Lower lobe of right lung (tissue), 2 donors: ENCODE data around the gene ZBED1. TPM values are rescaled to one million over a fixed set of nuclear protein-coding genes. Genes with fewer than 3 reads are reported as not detected.
A peak's percentile ranks its signal among the peaks of the same experiment; 100 is the strongest.
"Not testable (repeated sequence)": the region's sequence is repeated elsewhere in the genome, so short reads cannot be mapped to it uniquely, and the experiment has no call there.

ENCODE experiments used
- ATAC-seq, 2 donors: fragments of 200-7000 bp; cut with Tn5 transposase; one replicate each; pipeline ENCODE4 v1.9.1; 2020 to 2022; ENCODE audit warnings: mild to moderate bottlenecking in 2 of 2, moderate library complexity in 2 of 2
- DNase-seq: peaks from one replicate; pipeline ENCODE4 v3.0.0-alpha.2; 2020
- H3K27ac ChIP-seq: fragments of 200-600 bp; one replicate; pipeline ENCODE4 v1.8.0; 2022
- H3K27me3 ChIP-seq: fragments of 200-600 bp; one replicate; pipeline ENCODE4 v1.8.0; 2022; ENCODE audit warnings: low read depth
- H3K36me3 ChIP-seq: fragments of 200-600 bp; one replicate; pipeline ENCODE4 v1.8.0; 2022; ENCODE audit warnings: mild to moderate bottlenecking
- H3K4me1 ChIP-seq: fragments of 200-600 bp; one replicate; pipeline ENCODE4 v1.8.0; 2022
- H3K4me3 ChIP-seq: fragments of 200-600 bp; one replicate; pipeline ENCODE4 v1.8.0; 2022; ENCODE audit warnings: mild to moderate bottlenecking
- H3K9me3 ChIP-seq: fragments of 200-600 bp; one replicate; pipeline ENCODE4 v1.8.0; 2022
- intact Hi-C: fragments of 100-400 bp; cut with DNase I; formaldehyde crosslinking; loops from one replicate; pipeline ENCODE4 v1.11.0; 2022
- total RNA-seq: library from RNA; stranded (reverse); fragmentation: NEBNext Ultra II Directional; extraction: Animal tissue kit (Norgen Biotek cat#: 25700); gene quantifications from one replicate; pipeline ENCODE4 v1.2.1, GENCODE V29; 2021
- TF ChIP-seq, protein P1 (sequence below): fragments of 200-600 bp; IDR thresholded peaks from one replicate; pipeline ENCODE4 v1.8.0; 2022; ENCODE audit warnings: antibody characterized with exemption, mild to moderate bottlenecking
- donor health status: DM: no; HTN: yes; CAD: no; lungs with severe emphysema.

ZBED1 gene
- total RNA-seq, 1 donor from 2014 or later = 46.3 TPM

DNA sequence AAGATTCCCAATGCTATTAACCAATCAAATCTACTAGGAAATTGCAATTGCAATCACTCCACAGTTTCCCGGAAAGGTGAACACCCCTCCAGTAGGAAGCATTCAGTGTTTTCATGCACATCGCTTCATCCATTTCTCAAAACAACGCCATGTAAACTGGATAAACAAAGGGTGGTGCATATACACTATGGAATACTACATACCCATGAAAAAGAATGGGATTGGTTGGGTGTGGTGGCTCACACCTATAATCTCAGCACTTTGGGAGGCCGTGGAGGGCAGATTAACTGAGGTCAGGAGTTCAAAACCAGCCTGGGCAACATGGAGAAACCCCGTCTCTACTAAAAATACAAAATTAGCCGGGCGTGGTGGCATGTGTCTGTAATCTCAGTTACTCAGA lies 29.1 kb downstream of the ZBED1 start:
- ATAC-seq = no peak

DNA sequence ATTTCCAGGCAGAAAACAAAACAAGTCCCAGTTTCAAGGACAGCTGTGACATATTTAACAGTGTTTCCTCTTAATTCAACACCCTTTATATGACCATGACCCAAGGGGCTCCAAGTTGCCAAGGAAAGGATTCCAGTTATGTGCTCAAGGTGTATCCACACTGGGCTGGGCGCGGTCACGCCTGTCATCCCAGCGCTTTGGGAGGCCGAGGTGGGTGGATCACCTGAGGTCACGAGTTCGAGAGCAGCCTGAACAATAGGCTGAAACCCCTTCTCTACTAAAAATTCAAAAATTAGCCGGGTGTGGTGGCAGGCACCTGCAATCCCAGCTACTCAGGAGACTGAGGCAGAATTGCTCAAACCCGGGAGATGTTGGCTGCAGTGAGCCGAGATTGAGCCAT lies 29.6 kb downstream of the ZBED1 start:
- H3K36me3 ChIP-seq, H3K4me1 ChIP-seq, H3K4me3 ChIP-seq, intact Hi-C loops, H3K27ac ChIP-seq, ATAC-seq, H3K9me3 ChIP-seq, H3K27me3 ChIP-seq: not testable (repeated sequence)
- peak; percentile 4 for DNase-seq

More for the DNA sequence above, 29.1 kb downstream of the ZBED1 start:
- H3K36me3 ChIP-seq = no peaks in the 10 kb centered on the region
- no peak for DNase-seq
- H3K9me3 ChIP-seq = no peaks in the 10 kb centered on the region
- no peak overlapping the region for H3K27ac ChIP-seq
- TF ChIP-seq, protein P1, sequence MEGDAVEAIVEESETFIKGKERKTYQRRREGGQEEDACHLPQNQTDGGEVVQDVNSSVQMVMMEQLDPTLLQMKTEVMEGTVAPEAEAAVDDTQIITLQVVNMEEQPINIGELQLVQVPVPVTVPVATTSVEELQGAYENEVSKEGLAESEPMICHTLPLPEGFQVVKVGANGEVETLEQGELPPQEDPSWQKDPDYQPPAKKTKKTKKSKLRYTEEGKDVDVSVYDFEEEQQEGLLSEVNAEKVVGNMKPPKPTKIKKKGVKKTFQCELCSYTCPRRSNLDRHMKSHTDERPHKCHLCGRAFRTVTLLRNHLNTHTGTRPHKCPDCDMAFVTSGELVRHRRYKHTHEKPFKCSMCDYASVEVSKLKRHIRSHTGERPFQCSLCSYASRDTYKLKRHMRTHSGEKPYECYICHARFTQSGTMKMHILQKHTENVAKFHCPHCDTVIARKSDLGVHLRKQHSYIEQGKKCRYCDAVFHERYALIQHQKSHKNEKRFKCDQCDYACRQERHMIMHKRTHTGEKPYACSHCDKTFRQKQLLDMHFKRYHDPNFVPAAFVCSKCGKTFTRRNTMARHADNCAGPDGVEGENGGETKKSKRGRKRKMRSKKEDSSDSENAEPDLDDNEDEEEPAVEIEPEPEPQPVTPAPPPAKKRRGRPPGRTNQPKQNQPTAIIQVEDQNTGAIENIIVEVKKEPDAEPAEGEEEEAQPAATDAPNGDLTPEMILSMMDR = no peak
- no peaks in the 10 kb centered on the region for H3K4me1 ChIP-seq
- no peak overlapping the region for H3K4me3 ChIP-seq
- no peaks in the 10 kb centered on the region for H3K27me3 ChIP-seq
- intact Hi-C loops = no loop called here

DNA sequence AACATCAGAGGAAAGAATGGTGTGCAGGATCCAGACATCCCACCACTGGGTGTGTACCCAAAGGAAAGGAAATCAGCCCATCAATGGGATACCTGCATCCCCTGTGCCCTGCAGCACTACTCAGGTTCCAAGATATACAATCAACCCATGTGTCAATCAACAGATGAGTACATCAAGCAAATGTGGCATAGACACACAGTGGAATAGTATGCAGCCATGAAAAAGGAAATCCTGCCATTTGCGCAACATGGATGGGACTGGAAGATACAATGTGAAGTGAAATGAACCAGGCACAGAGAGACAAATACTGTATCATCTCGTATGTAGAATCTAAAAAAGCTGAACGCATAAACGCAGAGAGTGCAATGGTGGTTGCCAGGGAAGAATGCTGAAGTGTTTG lies 30.9 kb downstream of the ZBED1 start:
- H3K36me3 ChIP-seq, H3K9me3 ChIP-seq, ATAC-seq, H3K27me3 ChIP-seq, H3K27ac ChIP-seq, DNase-seq, H3K4me1 ChIP-seq, intact Hi-C loops, H3K4me3 ChIP-seq: not testable (repeated sequence)

DNA sequence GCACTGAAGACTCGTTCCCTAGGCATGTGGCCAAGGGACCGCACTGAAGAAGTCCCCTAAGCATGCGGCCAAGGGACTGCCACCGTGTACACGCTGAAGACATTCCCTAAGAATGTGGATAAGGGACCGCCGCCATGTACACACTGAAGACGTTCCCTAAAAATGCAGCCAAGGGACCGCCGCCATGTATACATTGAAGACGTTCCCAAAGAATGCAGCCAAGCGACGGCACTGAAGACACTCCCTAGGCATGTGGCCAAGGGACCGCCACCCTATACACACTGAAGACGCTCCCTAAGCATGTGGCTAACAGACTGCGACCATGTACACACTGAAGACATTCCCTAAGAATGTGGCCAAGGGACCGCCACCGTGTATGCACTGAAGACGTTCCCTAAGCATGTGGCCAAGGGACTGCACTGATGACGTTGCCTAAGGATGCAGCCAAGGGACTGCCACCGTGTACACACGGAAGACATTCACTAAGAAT lies 31.5 kb downstream of the ZBED1 start:
- no peak overlapping the region for H3K4me3 ChIP-seq
- TF ChIP-seq, protein P1 = no peak
- ATAC-seq (no peak), DNase-seq (peak; percentile 24)
- H3K9me3 ChIP-seq = no peaks in the 10 kb centered on the region
- no peaks in the 10 kb centered on the region for H3K4me1 ChIP-seq
- H3K27ac ChIP-seq = no peak overlapping the region
- H3K36me3 ChIP-seq = no peaks in the 10 kb centered on the region
- H3K27me3 ChIP-seq = no peaks in the 10 kb centered on the region
- intact Hi-C loops = no loop called here

DNA sequence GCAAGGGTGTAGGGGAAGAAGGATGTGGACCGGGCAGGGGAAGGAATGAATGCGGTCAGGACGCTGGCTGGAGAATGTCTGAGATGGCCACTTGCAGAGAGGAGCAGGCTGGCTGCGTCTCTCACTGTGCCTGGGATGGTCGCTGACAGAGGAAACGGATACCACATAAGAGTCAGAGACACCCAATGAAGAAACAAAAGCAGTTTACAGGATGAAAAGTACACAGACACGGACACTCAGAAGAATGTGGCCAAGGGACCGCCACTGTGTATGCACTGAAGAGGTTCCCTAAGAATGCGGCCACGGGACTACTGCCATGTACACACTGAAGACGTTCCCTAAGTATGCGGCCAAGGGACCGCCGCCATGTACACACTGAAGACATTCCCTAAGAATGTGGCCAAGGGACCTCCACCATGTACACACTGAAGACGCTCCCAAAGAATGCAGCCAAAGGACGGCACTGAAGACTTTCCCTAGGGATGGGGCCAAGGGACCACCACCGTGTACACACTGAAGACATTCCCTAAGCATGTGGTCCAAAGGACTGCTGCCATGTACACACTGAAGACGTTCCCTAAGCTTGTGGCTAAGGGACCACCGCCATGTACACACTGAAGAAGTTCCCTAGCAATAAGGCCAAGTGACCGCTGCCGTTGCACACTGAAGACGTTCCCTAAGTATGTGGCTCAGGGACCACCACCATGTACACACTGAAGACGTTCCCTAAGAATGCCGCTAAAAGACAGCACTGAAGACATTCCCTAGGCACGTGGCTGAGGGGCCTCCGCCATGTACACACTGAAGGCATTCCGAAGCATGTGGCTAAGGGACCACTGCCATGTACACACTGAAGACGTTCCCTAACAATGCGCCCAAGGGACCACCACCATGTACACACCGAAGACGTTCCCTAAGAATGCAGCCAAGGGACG lies 32.2 kb downstream of the ZBED1 start:
- TF ChIP-seq, protein P1 = no peak
- Histone ChIP-seq H3K36me3 (no peaks in the 10 kb centered on the region), H3K27ac (no peak overlapping the region), H3K4me3 (no peak overlapping the region), H3K27me3 (no peaks in the 10 kb centered on the region), H3K4me1 (no peaks in the 10 kb centered on the region), H3K9me3 (no peaks in the 10 kb centered on the region)
- DNase-seq = peak; percentile 23
- ATAC-seq = no peak
- intact Hi-C loops = no loop called here

DNA sequence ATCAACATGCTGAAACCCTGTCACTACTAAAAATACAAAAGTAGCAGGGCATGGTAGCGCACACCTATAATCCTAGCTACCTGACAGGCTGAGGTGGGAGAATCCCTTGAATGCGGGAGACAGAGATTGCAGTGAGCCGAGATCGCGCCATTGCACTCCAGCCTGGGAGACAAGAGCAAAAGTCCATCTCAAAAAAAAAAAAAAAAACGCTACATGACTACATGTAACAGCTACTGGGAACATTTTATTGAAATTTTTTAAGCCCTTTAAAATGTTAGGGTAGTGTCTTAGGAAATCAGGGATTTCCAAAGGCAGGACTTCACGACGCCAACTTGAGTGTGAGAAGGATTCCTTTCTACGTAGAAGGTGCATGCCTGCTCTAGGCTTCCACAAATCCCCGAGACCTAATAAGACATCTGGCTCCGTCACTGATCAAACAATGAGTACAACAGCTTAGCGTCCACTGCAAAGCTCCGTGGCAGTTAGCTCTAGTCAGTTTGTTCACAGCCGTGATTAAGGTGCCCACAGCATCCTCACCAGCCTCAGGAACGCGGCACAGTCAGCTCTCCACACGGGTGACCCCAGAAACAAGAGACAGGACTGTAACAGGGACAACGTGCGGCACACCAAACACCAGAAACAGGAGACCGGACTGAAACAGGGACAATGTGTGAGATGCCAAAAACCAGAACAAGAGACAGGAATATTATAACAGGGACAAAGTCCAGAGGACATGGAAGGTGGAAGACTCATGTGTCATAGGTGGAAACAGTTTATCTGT lies 33.7 kb downstream of the ZBED1 start:
- intact Hi-C loops = no loop called here
- ATAC-seq = no peak

More for the DNA sequence above, 33.7 kb downstream of the ZBED1 start:
- H3K27me3 ChIP-seq = no peaks in the 10 kb centered on the region
- no peaks in the 10 kb centered on the region for H3K9me3 ChIP-seq
- no peaks in the 10 kb centered on the region for H3K36me3 ChIP-seq
- H3K4me3 ChIP-seq = no peak overlapping the region
- no peaks in the 10 kb centered on the region for H3K4me1 ChIP-seq
- TF ChIP-seq, protein P1 = no peak
- DNase-seq = peak; percentile 21
- no peak overlapping the region for H3K27ac ChIP-seq
